ENCODE data around the gene YBX3.

Gene YBX3

DNA sequence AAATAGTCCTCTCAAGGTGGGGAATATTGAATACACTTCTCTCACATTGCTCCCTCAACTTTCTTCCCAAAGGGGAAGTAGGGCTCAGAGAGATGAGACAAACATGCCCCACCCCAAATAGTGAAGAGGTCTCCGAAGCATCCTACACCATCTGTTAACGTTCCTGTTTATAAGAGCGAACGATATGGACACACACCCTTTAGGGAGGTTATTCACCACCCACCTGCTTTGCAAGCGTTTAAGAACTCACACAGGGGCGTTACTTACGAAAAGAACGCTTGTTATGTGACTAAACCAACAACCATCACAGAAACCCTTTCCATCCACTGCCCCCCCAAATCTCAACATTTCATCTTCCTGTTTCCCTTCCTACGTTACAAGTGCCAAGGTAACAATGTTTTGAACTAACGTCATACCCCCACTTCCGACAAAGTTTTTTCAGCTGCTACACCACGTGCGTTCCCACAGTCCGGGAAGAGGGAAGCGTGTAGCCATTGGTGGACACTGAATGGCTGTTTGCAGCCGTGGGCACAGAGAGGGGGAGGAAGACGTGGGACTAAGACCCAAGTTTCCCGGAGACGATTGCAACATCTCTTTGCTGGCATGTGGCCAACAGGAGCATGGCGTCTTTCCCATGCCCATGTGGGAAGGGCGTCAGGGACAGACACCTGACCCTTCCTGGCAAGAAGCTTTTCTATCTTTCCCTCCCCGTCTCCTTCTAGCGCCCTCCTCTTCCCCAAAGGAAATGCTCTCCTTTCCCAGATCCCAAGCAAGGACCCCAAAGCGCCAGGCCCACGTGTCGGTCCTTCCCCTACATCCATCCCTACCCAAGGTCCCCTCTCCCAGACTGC, 1.2 kb downstream of the YBX3 start:
- DNase-seq: peak; percentile 42 to 47

DNA sequence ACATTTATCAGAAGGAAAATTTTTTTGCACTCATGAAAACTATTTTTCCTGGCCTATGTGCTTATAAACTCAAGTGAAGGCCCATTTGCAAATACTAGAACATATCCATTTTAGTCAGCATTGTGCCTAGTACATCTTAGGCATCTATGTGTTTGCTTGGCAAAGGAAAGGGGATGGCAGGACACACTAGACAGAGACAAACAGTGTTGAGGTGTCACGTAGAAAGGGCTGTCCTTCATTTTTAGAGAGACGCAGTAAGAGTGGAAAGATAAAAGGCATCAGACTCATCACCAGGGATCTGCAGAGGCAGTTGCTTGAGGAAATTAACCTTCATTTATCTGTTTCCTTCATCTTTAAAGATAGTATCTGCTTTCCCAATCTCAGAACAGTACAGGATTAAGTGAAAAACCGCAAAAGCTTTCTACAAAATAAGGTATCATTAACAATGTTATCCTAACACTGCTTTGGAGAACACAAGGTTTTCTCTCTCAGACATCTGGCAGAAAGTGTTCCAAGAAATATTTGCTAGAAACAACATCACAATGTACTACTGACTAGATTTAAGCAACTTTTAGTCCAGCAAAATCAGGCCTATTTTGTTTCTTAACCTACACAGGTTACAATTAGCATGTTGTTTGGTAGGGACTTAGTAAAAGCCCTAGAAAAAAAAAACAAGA, 2.0 kb downstream of the YBX3 start:
- no peak for DNase-seq

DNA sequence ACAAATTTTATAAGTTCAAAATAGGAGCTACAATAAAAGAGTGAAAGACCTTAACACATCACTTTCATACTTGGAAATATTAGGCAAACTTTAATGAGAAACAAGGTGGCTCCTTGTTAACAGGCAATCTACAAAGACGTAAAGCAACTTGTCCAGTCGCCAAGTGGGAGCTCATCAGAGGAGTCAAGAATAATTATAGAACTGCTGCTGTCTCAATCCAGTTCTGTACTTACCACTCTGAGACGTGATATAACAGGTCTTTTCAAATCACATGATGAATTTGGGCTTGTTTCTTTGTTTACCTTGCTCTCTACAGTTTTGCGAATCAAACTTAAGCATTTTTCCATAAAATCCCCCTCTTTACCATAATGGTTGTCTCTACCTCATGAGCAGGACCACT, 3.6 kb downstream of the YBX3 start:
- DNase-seq: no peak

GRCh38 chr12:10718279-10718821, 4.8 kb downstream of the YBX3 start:
- no peak for DNase-seq

GRCh38 chr12:10717410-10717809, 5.7 kb downstream of the YBX3 start:
- no peak for DNase-seq

DNA sequence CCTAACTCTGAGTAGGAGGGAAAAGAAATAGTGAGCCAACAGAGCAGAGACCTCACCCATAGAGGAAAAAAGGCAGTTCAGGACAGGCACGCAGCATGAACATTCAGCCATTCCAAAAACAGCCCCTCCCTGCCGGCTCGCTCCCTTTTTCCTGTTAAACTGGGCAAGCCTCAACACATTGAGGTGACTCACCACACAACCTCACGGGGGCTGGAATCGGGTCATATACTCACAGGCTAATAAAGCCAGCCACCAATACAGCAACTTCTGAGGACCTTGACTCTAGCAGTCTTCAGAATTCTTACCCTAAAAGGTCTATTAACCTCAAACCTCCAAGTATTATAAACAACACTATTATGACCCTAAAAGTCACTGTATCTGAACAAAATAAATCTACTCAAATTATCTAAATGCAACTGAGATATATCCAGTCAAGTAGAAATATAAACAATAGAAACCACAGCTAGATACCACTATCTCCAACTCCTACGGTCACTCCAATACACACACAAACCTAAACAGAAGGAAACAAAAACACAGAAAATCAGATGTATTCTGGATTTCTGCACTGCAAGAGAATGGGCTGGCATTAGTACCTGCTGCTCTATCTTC, 6.3 kb downstream of the YBX3 start:
- no peak for DNase-seq

DNA sequence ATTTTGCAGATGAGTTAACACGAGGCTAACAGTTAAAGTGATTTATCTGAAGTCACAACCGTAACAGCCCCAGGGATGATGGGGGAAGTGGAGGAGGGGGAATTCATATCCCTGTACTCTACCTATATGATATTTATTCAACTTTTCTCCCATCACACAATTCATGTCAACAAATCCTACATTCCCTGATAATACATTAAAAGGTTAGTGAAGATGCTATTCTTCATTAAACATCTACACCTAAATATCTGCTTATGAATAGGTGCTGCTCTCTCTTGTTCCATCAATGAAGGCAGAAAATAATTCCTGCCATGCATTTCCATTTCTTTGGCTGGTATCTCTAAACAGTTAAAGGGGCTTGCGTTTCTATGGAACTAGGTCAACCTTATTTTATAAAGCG, 6.8 kb downstream of the YBX3 start:
- no peak for DNase-seq

GRCh38 chr12:10715491-10715890, 7.6 kb downstream of the YBX3 start:
- DNase-seq: no peak

- no peak for DNase-seq
Measured at GRCh38 chr12:10709808-10710207, 13.3 kb downstream of the YBX3 start.

DNA sequence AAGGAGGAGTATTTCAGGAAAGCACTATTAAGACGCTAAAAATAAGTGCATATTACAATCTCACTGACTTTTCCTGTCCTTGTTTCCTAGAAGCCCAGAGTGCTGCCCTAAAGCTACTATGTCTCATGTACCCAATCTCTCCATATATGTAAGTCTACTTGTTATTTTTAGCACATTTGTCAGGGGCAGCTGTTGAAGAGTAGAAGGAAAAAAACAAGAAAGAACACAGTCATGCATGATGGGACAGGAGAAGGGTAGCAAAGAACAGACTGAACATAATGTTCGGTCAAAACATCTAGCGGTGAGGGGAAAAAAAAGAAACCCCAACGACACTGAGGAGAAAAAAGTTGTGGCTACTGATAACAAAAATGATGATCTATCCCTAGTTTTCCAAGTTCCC, 14.3 kb downstream of the YBX3 start:
- DNase-seq: no peak

GRCh38 chr12:10705655-10706054, 17.5 kb downstream of the YBX3 start:
- DNase-seq: no peak

DNA sequence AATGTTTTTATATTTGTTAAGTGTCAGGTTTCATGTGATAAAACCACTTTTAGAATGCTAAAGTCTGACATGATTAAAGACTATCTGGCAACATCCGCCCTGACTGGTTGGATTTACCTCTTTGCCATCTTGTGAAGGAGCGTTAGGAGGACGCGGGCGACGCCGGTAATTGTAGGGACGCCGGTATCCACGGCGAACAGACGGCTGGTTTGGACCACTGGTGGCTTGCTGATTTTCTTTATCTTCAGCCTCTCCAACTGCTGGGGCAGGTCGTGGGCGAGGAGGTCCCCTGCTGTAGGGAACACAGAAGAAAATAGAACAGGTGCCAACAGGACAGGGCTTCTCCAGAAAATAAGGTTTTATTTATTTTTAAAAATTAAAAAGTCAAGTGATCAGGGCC, 21.3 kb downstream of the YBX3 start:
- DNase-seq: no peak

GRCh38 chr12:10701131-10701681, 21.9 kb downstream of the YBX3 start:
- no peak for DNase-seq

DNA sequence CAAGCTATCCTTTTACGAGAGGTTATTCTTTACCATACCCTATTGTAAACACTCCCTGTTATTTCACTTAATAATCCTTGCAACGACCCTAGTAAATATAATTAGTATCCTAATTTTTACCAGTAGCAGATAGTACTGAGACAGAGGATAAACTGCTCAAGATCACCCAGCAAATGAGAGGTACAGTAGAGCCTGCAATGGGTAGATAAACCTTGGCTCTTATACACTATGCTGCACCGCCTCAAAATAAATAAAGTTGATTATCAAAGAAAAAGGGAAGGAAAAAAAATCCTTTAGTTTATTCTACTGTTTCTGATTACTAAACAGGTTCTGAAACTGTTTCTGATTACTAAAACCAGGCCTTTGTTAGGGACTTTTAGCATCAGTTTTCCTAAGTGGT, 22.5 kb downstream of the YBX3 start:
- no peak for DNase-seq

GRCh38 chr12:10697862-10698261, 25.3 kb downstream of the YBX3 start:
- DNase-seq: no peak

- no peak for DNase-seq
Measured at GRCh38 chr12:10697156-10697555, 26.0 kb downstream of the YBX3 start.

DNA sequence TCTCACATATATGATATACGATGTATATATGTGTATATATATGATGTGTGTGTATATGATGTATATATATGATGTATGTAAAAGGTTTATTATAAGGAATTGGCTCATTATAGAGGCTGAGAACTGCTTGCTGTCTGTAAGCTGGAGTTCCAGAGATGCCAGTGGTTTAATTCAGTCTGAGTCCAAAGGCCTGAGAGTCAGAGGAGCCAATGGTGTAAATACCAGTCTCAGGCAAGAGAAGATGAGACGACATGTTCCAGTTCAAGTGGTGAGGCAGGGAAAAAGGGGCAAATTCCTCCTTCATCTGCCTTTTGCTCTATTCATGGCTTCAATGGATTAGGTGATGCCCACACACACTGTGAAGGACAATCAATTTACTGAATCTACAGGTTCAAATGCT, 32.2 kb downstream of the YBX3 start:
- DNase-seq: no peak

GRCh38 chr12:10689146-10689545, 34.0 kb downstream of the YBX3 start:
- DNase-seq: no peak

DNA sequence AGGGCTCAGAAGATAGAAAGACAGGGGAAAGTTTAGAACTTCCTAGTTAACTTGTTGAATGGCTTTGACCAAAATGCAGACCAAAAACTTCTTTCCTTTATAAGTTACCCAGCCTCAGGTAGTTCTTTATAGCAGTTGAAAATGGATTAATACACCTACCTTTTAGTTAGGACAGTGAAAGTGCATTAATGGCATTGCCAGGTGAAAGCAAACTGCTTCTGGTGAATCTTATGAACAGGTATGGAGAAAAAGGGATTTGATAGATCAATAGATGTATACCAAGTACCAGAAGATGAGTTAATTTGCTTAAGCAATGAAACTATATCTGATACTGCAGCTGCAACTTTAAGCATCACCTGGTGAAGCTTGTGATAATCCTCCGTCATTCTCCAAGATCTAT, 35.1 kb downstream of the YBX3 start:
- DNase-seq: no peak

DNA sequence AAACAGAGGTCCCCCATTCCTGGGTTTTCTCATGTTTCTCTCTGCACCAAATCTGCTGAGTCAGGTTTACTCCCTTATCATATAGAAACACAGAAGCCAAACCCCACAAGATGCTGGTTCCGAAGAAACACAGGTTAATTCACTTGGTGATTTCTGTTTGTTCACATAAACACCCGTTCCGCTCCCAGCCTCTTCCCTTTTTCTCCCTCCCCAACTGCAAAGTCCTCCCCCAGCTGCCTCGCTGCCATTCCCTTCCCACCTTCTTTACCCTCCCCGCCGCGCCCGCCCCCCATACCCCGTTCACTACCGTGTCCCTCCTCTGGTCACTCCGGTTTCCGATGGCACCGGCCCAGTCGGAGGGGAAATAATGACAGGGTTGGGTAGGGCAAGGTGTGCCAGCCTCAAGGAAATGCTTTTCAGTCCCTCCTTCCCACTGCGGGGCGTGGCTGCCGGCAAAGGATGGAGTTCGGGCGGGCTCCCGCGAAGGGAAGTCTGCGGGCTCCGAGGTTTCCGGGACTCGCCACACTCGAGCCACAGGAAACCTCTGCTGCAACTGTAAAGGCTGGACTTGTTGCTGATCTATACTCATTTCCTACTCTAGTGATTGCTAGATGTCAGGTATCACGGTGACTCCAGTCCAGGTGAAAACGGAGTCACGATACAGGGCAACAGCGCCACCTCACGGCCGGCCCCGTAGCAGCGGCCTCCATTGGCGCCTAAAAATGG, 49.3 kb downstream of the YBX3 start, which contains the start of gene STYK1:
Gene STYK1, minus strand, starts transcription at position 394 of the 726 bp plus-strand sequence. CDS start 39,434 bp downstream, outside the sequence.
- DNase-seq: peak; percentile 76

GRCh38 chr12:10672231-10672868, 50.8 kb downstream of the YBX3 start:
- DNase-seq: no peak

- DNase-seq: no peak
Measured at GRCh38 chr12:10669533-10669932, 53.6 kb downstream of the YBX3 start.

Data from AML-193 (cell line).